ENCODE results near the gene GADD45A. TPM values are rescaled to one million over a fixed set of nuclear protein-coding genes. Genes with fewer than 3 reads are reported as not detected.

The GADD45A gene
- total and polyA plus RNA-seq, 2 donors (not counting 1 experiment from before 2014, with no cell fraction given), result 41.7 to 133 TPM

GRCh38 chr1:67711158-67711854, 26.3 kb downstream of the GADD45A start:
- Histone ChIP-seq H3K79me2 (ENCODE audit: control insufficient read depth, insufficient read depth, low read length) (peaks cover 7% of the 10 kb centered on the region), H3K4me1 (ENCODE audit: control insufficient read depth, extremely low read depth, insufficient read depth, low read length) (peaks cover 28% of the 10 kb centered on the region)

GRCh38 chr1:67711855-67712212, 26.8 kb downstream of the GADD45A start:
- Histone ChIP-seq H4K20me1 (ENCODE audit: control insufficient read depth, extremely low read depth, insufficient read depth, low read length) (no peaks in the 10 kb centered on the region), H3K79me2 (ENCODE audit: control insufficient read depth, insufficient read depth, low read length) (peaks cover 7% of the 10 kb centered on the region), H3K9me3 (ENCODE audit: control insufficient read depth, insufficient read depth, low read depth, low read length) (no peaks in the 10 kb centered on the region), H3K27ac (ENCODE audit: insufficient read depth, low read length) (no peak overlapping the region), H3K9ac (ENCODE audit: insufficient read depth, low read length) (no peak overlapping the region), H3K4me2 (ENCODE audit: extremely low read depth, insufficient read depth, low read length) (no peak overlapping the region), H3K27me3 (ENCODE audit: control insufficient read depth, insufficient read depth, low read length) (no peaks in the 10 kb centered on the region), H3K4me3 (replicated peaks in 1 of 4; ENCODE audit: control extremely low read depth in 1 of 4, insufficient read depth in 1 of 4, low read depth in 3 of 4, low read length in 4 of 4) (no peak overlapping the region), H3K36me3 (ENCODE audit: control insufficient read depth, insufficient read depth, low read length) (no peaks in the 10 kb centered on the region), H3K4me1 (ENCODE audit: control insufficient read depth, extremely low read depth, insufficient read depth, low read length) (peaks cover 28% of the 10 kb centered on the region), H2AFZ (ENCODE audit: low read length) (no peak overlapping the region)
- no peak for DNase-seq (ENCODE audit: low read depth in 2 of 2)
- TF ChIP-seq EZH2 (IDR thresholded peaks at IDR 0.05; ENCODE audit: low read length, missing control alignments), result no peak

More at GRCh38 chr1:67711158-67711854, 26.3 kb downstream of the GADD45A start:
- Histone ChIP-seq H3K27ac (ENCODE audit: insufficient read depth, low read length) (no peak overlapping the region), H4K20me1 (ENCODE audit: control insufficient read depth, extremely low read depth, insufficient read depth, low read length) (no peaks in the 10 kb centered on the region), H3K9ac (ENCODE audit: insufficient read depth, low read length) (no peak overlapping the region), H3K27me3 (ENCODE audit: control insufficient read depth, insufficient read depth, low read length) (no peaks in the 10 kb centered on the region), H3K36me3 (ENCODE audit: control insufficient read depth, insufficient read depth, low read length) (no peaks in the 10 kb centered on the region), H3K4me2 (ENCODE audit: extremely low read depth, insufficient read depth, low read length) (no peak overlapping the region), H3K4me3 (replicated peaks in 1 of 4; ENCODE audit: control extremely low read depth in 1 of 4, insufficient read depth in 1 of 4, low read depth in 3 of 4, low read length in 4 of 4) (no peak overlapping the region), H2AFZ (ENCODE audit: low read length) (no peak overlapping the region), H3K9me3 (ENCODE audit: control insufficient read depth, insufficient read depth, low read depth, low read length) (no peaks in the 10 kb centered on the region)
- DNase-seq (ENCODE audit: low read depth in 2 of 2), result no peak
- TF ChIP-seq EZH2 (IDR thresholded peaks at IDR 0.05; ENCODE audit: low read length, missing control alignments) (no peak), CTCF (conservative IDR thresholded peaks at IDR 0.05 in 1 of 2, IDR thresholded peaks at IDR 0.05 in 1 of 2; ENCODE audit: low read depth in 1 of 2, low read length in 2 of 2) (no peak)

GRCh38 chr1:67713057-67713846, 28.3 kb downstream of the GADD45A start:
- Histone ChIP-seq H3K36me3 (ENCODE audit: control insufficient read depth, insufficient read depth, low read length) (no peaks in the 10 kb centered on the region), H3K27ac (ENCODE audit: insufficient read depth, low read length) (no peak overlapping the region), H3K9me3 (ENCODE audit: control insufficient read depth, insufficient read depth, low read depth, low read length) (no peaks in the 10 kb centered on the region), H2AFZ (ENCODE audit: low read length) (no peak overlapping the region), H3K4me3 (replicated peaks in 1 of 4; ENCODE audit: control extremely low read depth in 1 of 4, insufficient read depth in 1 of 4, low read depth in 3 of 4, low read length in 4 of 4) (no peak overlapping the region), H3K4me2 (ENCODE audit: extremely low read depth, insufficient read depth, low read length) (peak overlapping the region; percentile 78), H3K79me2 (ENCODE audit: control insufficient read depth, insufficient read depth, low read length) (peaks cover 7% of the 10 kb centered on the region), H3K9ac (ENCODE audit: insufficient read depth, low read length) (no peak overlapping the region), H4K20me1 (ENCODE audit: control insufficient read depth, extremely low read depth, insufficient read depth, low read length) (no peaks in the 10 kb centered on the region), H3K4me1 (ENCODE audit: control insufficient read depth, extremely low read depth, insufficient read depth, low read length) (peaks cover 28% of the 10 kb centered on the region), H3K27me3 (ENCODE audit: control insufficient read depth, insufficient read depth, low read length) (no peaks in the 10 kb centered on the region)
- DNase-seq (ENCODE audit: low read depth in 2 of 2), result peak; percentile 84 to 89
- TF ChIP-seq EZH2 (IDR thresholded peaks at IDR 0.05; ENCODE audit: low read length, missing control alignments) (no peak), CTCF (conservative IDR thresholded peaks at IDR 0.05 in 1 of 2, IDR thresholded peaks at IDR 0.05 in 1 of 2; ENCODE audit: low read depth in 1 of 2, low read length in 2 of 2) (no peak)

Data from fibroblast of lung (primary cell).